Testis (tissue), 2 donors: ENCODE results near the gene MEGF11.

Experiments used
- CTCF ChIP-seq, 3 experiments: fragments of 450-650 bp in 2 of 3; fragments of 200-600 bp in 1 of 3; sonication (generic) in 1 of 3; IDR thresholded peaks; one replicate each; pipeline ENCODE4 v1.5.1; 2016 to 2019; ENCODE audit warnings: antibody characterized with exemption in 3 of 3, mild to moderate bottlenecking in 2 of 3, moderate library complexity in 1 of 3
- POLR2A ChIP-seq: fragments of 450-650 bp; IDR thresholded peaks from one replicate; pipeline ENCODE4 v1.6.1; 2017; ENCODE audit warnings: antibody characterized with exemption, mild to moderate bottlenecking, moderate library complexity

- TF ChIP-seq CTCF (IDR thresholded peaks at IDR 0.05) (no peak), POLR2A (no peak)
Measured at GRCh38 chr15:65948383-65948782, 305.2 kb downstream of the MEGF11 start.
